Loucy (cell line): ENCODE measurements around the gene ITGA8.
A peak's percentile ranks its signal among the peaks of the same experiment; 100 is the strongest.

Experiments
- H2AFZ ChIP-seq: fragments of 200-600 bp; sonication (generic); 2 replicates; pipeline ENCODE4 v1.6.0; 2016; ENCODE audit warnings: antibody characterized with exemption, mild to moderate bottlenecking, low read length, moderate library complexity
- H3F3A ChIP-seq: fragments of 200-600 bp; 2 replicates; pipeline ENCODE4 v1.6.0; 2016; ENCODE audit warnings: antibody characterized with exemption, low read depth, mild to moderate bottlenecking
- H3K27me3 ChIP-seq: fragments of 200-600 bp; sonication (generic); 2 replicates; pipeline ENCODE4 v1.6.1; 2014; ENCODE audit warnings: low read length, mild to moderate bottlenecking; ENCODE audit not compliant: insufficient read depth, poor library complexity, severe bottlenecking
- H3K36me3 ChIP-seq: fragments of 200-600 bp; sonication (generic); 2 replicates; pipeline ENCODE4 v1.6.1; 2016; ENCODE audit warnings: low read length; ENCODE audit not compliant: insufficient read depth
- H3K4me1 ChIP-seq: fragments of 200-600 bp; sonication (generic); 2 replicates; pipeline ENCODE4 v1.5.1; 2014; ENCODE audit warnings: low read length, mild to moderate bottlenecking; ENCODE audit not compliant: insufficient read depth, poor library complexity, severe bottlenecking
- H3K4me2 ChIP-seq: fragments of 200-600 bp; sonication (generic); 2 replicates; pipeline ENCODE4 v1.6.0; 2014; ENCODE audit warnings: antibody characterized with exemption, low read length, low read depth, mild to moderate bottlenecking; ENCODE audit not compliant: poor library complexity, severe bottlenecking
- H3K4me3 ChIP-seq: fragments of 200-600 bp; sonication (generic); 2 replicates; pipeline ENCODE4 v1.5.1; 2014; ENCODE audit warnings: low read length, mild to moderate bottlenecking, mixed read lengths; ENCODE audit not compliant: poor library complexity, severe bottlenecking
- H3K79me2 ChIP-seq: fragments of 200-600 bp; sonication (generic); 2 replicates; pipeline ENCODE4 v1.6.1; 2014; ENCODE audit warnings: low read length; ENCODE audit not compliant: insufficient read depth
- H3K9ac ChIP-seq: fragments of 200-600 bp; sonication (generic); 2 replicates; pipeline ENCODE4 v1.6.0; 2014; ENCODE audit warnings: mild to moderate bottlenecking, low read depth, low read length, moderate library complexity; ENCODE audit not compliant: poor library complexity, severe bottlenecking
- H3K9me2 ChIP-seq: fragments of 200-600 bp; sonication (generic); replicated peaks from 2 replicates; pipeline ENCODE4 v1.6.1; 2016; ENCODE audit warnings: low read depth, low read length, mixed read lengths
- H3K9me3 ChIP-seq: fragments of 200-600 bp; sonication (generic); 2 replicates; pipeline ENCODE4 v1.6.1; 2014; ENCODE audit warnings: mild to moderate bottlenecking, antibody characterized with exemption, low read length, low read depth; ENCODE audit not compliant: insufficient read depth
- H4K20me1 ChIP-seq: fragments of 200-600 bp; sonication (generic); 2 replicates; pipeline ENCODE4 v1.6.0; 2014; ENCODE audit warnings: antibody characterized with exemption, low read length, mild to moderate bottlenecking; ENCODE audit not compliant: insufficient read depth, poor library complexity, severe bottlenecking
- CTCF ChIP-seq: fragments of 200-600 bp; sonication (generic); conservative IDR thresholded peaks from 2 replicates; pipeline ENCODE4 v1.5.1; 2014; ENCODE audit warnings: mild to moderate bottlenecking, antibody characterized with exemption, low read length
- EZH2phosphoT487 ChIP-seq: fragments of 200-600 bp; IDR thresholded peaks from 2 replicates; pipeline ENCODE4 v1.6.1; 2018; ENCODE audit warnings: antibody characterized with exemption, mild to moderate bottlenecking, moderate library complexity, borderline replicate concordance

Gene ITGA8

DNA sequence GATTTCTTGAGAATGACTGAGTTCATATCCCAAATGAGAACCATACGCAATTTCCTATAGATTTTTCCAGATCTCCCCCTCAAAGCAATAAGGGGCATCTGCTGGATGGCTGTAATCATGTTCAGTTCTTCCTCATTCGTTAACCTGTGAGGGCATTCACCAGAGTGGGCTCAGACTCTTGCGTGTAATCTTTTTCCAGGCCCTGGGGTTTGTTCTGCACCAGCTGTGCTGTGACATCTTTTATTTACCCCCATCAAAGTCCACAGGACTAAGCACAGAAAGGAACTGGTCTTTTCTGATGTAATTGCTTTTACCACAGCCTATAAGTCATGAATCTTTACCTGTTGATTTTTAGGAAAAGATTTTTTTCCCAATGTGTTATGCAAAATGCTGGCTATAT is 27.9 kb upstream of the ITGA8 start:
- no peaks in the 10 kb centered on the region for H3K79me2 ChIP-seq
- no peaks in the 10 kb centered on the region for H3K9me2 ChIP-seq
- H3K36me3 ChIP-seq = no peaks in the 10 kb centered on the region
- H3K4me2 ChIP-seq = no peak overlapping the region
- H3K4me1 ChIP-seq = no peaks in the 10 kb centered on the region
- H3K9me3 ChIP-seq = no peaks in the 10 kb centered on the region
- H3K4me3 ChIP-seq = no peak overlapping the region
- H2AFZ ChIP-seq = no peak overlapping the region
- no peak overlapping the region for H3K9ac ChIP-seq
- TF ChIP-seq CTCF (no peak), EZH2phosphoT487 (no peak)
- H3F3A ChIP-seq = no peaks in the 10 kb centered on the region
- no peaks in the 10 kb centered on the region for H4K20me1 ChIP-seq
- no peaks in the 10 kb centered on the region for H3K27me3 ChIP-seq

DNA sequence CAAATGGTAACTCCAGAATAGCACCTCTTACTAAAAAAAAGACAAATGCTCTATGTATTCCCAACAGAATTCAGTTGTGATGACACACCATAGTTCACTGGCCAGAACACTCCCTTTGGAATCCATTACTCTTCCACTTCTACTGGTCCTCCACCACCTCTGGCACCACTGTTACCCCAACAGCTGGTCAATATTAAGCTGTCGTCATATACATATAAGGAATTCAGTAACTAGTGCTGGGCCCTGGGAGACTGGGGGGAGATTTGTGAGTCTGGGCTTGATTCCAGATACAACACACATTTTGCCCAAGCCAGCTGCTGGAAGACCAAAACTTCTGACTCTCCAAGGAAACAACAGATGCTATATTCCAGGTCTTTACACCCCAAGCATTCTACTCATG is 26.0 kb upstream of the ITGA8 start:
- Histone ChIP-seq H4K20me1 (no peaks in the 10 kb centered on the region), H3K9me2 (no peaks in the 10 kb centered on the region), H3K27me3 (no peaks in the 10 kb centered on the region), H3K4me3 (no peak overlapping the region), H3K4me1 (no peaks in the 10 kb centered on the region), H2AFZ (no peak overlapping the region), H3K4me2 (no peak overlapping the region), H3K9me3 (no peaks in the 10 kb centered on the region), H3F3A (no peaks in the 10 kb centered on the region), H3K9ac (no peak overlapping the region), H3K79me2 (no peaks in the 10 kb centered on the region), H3K36me3 (no peaks in the 10 kb centered on the region)
- TF ChIP-seq EZH2phosphoT487 (no peak), CTCF (no peak)

DNA sequence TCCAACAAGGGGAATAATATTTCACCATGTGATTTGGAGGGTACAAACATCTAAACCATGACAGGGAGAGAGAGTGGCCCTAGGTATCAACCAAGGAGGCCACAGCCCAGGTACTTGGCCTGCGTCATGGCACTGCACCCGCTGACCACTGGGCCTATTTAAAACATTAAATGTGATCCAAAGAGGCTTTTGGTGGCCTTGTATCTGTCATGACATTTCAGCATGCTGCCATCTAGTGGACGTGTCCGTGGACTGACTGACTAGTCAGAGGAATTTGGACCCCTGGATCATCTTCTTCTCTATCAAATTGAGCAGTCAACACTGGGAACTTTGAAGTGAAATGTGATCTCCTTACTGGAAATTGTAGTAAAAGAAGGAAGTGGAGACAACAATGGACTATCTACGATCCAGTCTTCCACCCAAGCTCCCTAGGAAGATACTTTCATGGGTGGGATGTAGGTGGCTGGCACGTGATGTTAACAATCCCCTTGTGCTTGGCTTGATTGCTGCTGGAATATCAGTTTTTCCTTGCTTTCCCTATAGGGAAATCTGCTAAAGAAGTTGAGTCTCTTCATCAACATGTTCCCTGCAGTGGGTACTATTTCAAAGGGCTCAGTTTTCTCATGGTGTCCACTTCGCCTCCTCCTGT is 24.6 kb upstream of the ITGA8 start:
- H3K9me3 ChIP-seq = no peaks in the 10 kb centered on the region
- no peaks in the 10 kb centered on the region for H3F3A ChIP-seq
- no peaks in the 10 kb centered on the region for H3K27me3 ChIP-seq
- no peak overlapping the region for H3K4me2 ChIP-seq
- H3K4me1 ChIP-seq = no peaks in the 10 kb centered on the region
- no peak overlapping the region for H3K9ac ChIP-seq
- H3K36me3 ChIP-seq = no peaks in the 10 kb centered on the region
- H4K20me1 ChIP-seq = no peaks in the 10 kb centered on the region
- H3K9me2 ChIP-seq = no peaks in the 10 kb centered on the region
- no peaks in the 10 kb centered on the region for H3K79me2 ChIP-seq
- H2AFZ ChIP-seq = no peak overlapping the region
- no peak overlapping the region for H3K4me3 ChIP-seq
- TF ChIP-seq CTCF (peak; percentile 81), EZH2phosphoT487 (no peak)
